Nephron progenitor cell (in vitro differentiated cells): Measurements from ENCODE around the gene PHTF2.

ENCODE experiments used
- DNase-seq: peaks from one replicate; pipeline ENCODE4 v3.0.0; 2021
- H3K27ac Mint-ChIP-seq: 2 replicates; pipeline ENCODE4 v1.8.0; 2021; ENCODE audit warnings: mild to moderate bottlenecking, moderate library complexity, mixed read lengths
- H3K27me3 Mint-ChIP-seq: 2 replicates; pipeline ENCODE4 v1.8.0; 2021; ENCODE audit warnings: mild to moderate bottlenecking, low read depth, mixed read lengths; ENCODE audit not compliant: poor library complexity
- H3K36me3 Mint-ChIP-seq: 2 replicates; pipeline ENCODE4 v1.8.0; 2021; ENCODE audit warnings: low read depth, mixed read lengths
- H3K4me1 Mint-ChIP-seq: 2 replicates; pipeline ENCODE4 v1.8.0; 2021; ENCODE audit warnings: mixed read lengths
- H3K4me3 Mint-ChIP-seq: 2 replicates; pipeline ENCODE4 v1.8.0; 2021; ENCODE audit warnings: mild to moderate bottlenecking, moderate library complexity, mixed read lengths
- H3K9me3 Mint-ChIP-seq: 2 replicates; pipeline ENCODE4 v1.8.0; 2021; ENCODE audit warnings: mild to moderate bottlenecking, moderate library complexity, mixed read lengths
- CTCF ChIP-seq: fragments of 200-600 bp; sonication (generic); IDR thresholded peaks from 2 replicates; pipeline ENCODE4 v1.5.0; 2021; ENCODE audit warnings: antibody characterized with exemption

PHTF2 gene

DNA sequence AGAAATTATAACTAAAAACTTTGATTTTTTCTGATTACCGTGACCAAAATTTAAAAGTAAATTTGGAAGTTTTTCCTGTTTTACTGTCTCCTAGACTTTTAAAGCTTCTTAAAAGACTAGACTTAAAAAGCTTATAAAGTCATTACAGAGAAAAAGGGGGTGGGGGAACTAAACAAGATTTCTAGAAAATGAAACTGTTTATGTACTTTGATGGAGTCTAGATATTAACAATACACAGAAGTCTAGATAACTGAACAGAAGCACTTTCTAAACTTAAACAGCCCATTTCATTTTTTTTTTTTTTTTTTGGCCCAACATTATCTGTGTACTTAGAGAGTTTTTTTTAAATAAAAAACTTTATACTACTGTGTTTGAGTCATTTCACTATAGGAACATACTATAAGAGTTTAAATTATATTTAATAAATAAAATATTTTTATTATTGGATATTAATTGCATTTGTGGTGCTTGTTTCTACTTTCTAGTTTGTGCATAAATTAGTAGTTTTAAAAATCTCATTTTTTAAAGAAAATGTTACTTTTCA, 98.5 kb downstream of the PHTF2 start:
- no peak for DNase-seq
- no peaks in the 10 kb centered on the region for H3K9me3 Mint-ChIP-seq
- no peaks in the 10 kb centered on the region for H3K27me3 Mint-ChIP-seq
- no peak overlapping the region for H3K27ac Mint-ChIP-seq
- no peaks in the 10 kb centered on the region for H3K36me3 Mint-ChIP-seq
- TF ChIP-seq CTCF, result no peak
- no peak overlapping the region for H3K4me3 Mint-ChIP-seq
- no peaks in the 10 kb centered on the region for H3K4me1 Mint-ChIP-seq

- H3K27ac Mint-ChIP-seq, result peak overlapping the region; percentile 22
- H3K4me1 Mint-ChIP-seq, result no peaks in the 10 kb centered on the region
- no peak for DNase-seq
- no peak overlapping the region for H3K4me3 Mint-ChIP-seq
- no peaks in the 10 kb centered on the region for H3K36me3 Mint-ChIP-seq
- no peak for TF ChIP-seq CTCF
- no peaks in the 10 kb centered on the region for H3K27me3 Mint-ChIP-seq
- H3K9me3 Mint-ChIP-seq, result no peaks in the 10 kb centered on the region
These were observed 100.9 kb downstream of the PHTF2 start for GRCh38 chr7:77899516-77899915.

- Mint-ChIP-seq H3K36me3 (peaks cover 8% of the 10 kb centered on the region), H3K27ac (no peak overlapping the region), H3K27me3 (no peaks in the 10 kb centered on the region), H3K4me1 (no peaks in the 10 kb centered on the region), H3K4me3 (no peak overlapping the region), H3K9me3 (no peaks in the 10 kb centered on the region)
- DNase-seq, result no peak
- no peak for TF ChIP-seq CTCF
These were observed 105.0 kb downstream of the PHTF2 start for GRCh38 chr7:77903597-77903996.

DNA sequence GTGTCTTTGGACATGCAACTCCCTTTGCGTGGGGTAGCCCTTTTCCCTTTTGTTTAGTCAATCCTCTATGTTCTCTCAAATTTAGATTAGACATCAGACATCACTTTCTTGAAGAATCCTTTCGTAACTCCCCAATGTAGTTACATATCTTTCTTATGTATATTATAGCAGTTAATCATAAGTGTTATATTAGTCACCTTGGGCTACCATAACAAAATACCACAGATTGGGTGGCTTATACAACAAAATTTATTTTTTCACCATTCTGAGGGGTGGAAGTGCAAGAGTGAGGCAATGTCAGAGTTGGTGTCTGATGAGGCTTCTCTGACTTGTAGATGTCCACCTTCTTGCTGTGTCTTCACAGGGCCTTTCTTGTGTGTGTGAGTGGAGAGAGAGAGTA, 105.7 kb downstream of the PHTF2 start:
- Mint-ChIP-seq H3K4me1 (no peaks in the 10 kb centered on the region), H3K36me3 (peaks cover 8% of the 10 kb centered on the region), H3K27ac (no peak overlapping the region), H3K9me3 (no peaks in the 10 kb centered on the region), H3K27me3 (no peaks in the 10 kb centered on the region), H3K4me3 (no peak overlapping the region)
- DNase-seq, result no peak
- TF ChIP-seq CTCF, result no peak

DNA sequence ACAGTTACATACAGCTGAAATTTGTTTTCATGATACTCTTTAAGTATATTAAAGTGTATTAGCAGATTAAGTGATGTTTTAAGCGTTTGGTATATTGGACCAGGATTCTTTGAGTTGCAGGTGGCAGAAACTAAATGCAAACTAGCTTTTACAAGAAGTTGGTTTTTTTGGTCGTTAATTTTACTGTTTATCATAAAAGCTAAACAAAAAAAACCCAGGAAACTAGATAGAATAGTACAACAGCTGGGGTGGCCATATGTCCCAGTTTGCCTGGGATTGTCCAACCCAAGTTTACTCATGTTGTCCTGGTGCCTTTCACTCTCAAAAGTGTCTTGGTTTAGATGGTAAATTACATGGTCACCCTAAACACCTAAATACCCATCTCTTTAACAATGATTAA, 108.7 kb downstream of the PHTF2 start:
- DNase-seq, result no peak
- no peak overlapping the region for H3K4me3 Mint-ChIP-seq
- H3K36me3 Mint-ChIP-seq, result peaks cover 8% of the 10 kb centered on the region
- H3K9me3 Mint-ChIP-seq, result no peaks in the 10 kb centered on the region
- no peak overlapping the region for H3K27ac Mint-ChIP-seq
- TF ChIP-seq CTCF, result no peak
- no peaks in the 10 kb centered on the region for H3K27me3 Mint-ChIP-seq
- H3K4me1 Mint-ChIP-seq, result no peaks in the 10 kb centered on the region

- no peaks in the 10 kb centered on the region for H3K4me1 Mint-ChIP-seq
- no peak overlapping the region for H3K27ac Mint-ChIP-seq
- H3K36me3 Mint-ChIP-seq, result peaks cover 8% of the 10 kb centered on the region
- DNase-seq, result no peak
- H3K27me3 Mint-ChIP-seq, result no peaks in the 10 kb centered on the region
- H3K4me3 Mint-ChIP-seq, result no peak overlapping the region
- no peak for TF ChIP-seq CTCF
- H3K9me3 Mint-ChIP-seq, result no peaks in the 10 kb centered on the region
These were observed 110.1 kb downstream of the PHTF2 start for GRCh38 chr7:77908664-77909063.
